ENCODE measurements around the gene CERS6. TPM values are rescaled to one million over a fixed set of nuclear protein-coding genes. Genes with fewer than 3 reads are reported as not detected.
A peak's percentile ranks its signal among the peaks of the same experiment; 100 is the strongest.

The CERS6 gene
- total RNA-seq, 4 donors from 2014 or later = 35.7 to 60.6 (median 39.2) TPM

- 0% methylated on average over 13 to 18 of the region's 61 CpGs for WGBS, 2 donors
- peak; percentile 68 for DNase-seq
- Histone ChIP-seq H3K36me3 (no peaks in the 10 kb centered on the region), H3K4me1 (peaks cover 0 to 12% of the 10 kb centered on the region in 2 donors), H3K27ac (peak overlapping the region; percentile 32 to 79 (median 75)), H3K9me3 (no peaks in the 10 kb centered on the region), H3K27me3 (no peaks in the 10 kb centered on the region), H3K4me3 (replicated peaks in 1 of 3) (peak overlapping the region; percentile 74 to 94 (median 86))
- intact Hi-C loops (cut with DNase I) = loop anchor here (10.0 kb wide), 1 partner anchor 248 kb away; no protein-coding TSS in a partner anchor
- TF ChIP-seq CTCF (IDR thresholded peaks at IDR 0.05) (no peak), POLR2A (IDR thresholded peaks at IDR 0.05) (peak in 1 of 2 donors; percentile 48)
Observed at GRCh38 chr2:168456521-168457189, 583 bp downstream of the CERS6 start.

DNA sequence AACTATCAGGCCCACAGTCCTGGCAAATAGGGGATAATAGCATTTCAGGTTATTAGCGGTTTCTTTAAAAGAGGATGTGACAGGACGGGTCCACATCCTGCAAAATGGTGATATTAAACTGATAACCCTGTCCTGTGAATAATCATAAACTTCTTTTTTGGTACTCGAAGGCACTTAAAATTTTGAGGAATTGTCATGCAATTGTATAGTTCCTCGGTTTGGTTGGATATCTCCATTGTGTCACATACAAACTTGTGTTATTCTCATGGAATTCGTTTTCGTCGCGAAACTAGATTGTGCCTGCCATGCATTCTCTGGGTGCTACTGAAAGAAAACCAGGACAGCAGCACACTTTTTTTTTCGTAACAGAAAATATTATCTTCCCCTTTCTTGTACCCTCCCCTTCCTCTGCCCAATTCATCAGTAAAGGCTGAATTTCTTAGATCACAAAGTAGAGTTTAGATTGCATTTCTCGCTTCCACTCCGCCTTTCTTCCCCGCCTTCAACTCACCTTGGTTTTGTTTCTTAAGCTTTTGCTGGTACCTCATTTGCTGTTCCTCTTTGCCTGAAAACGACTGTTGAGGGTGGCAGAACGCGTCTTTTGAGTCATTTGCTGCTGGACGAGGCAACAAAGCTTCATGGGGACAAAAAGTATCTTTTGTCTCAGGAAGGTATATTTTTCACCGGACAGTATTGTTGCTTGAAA lies 1.3 kb downstream of the CERS6 start:
- intact Hi-C loops (cut with DNase I) = loop anchor here (10.0 kb wide), 1 partner anchor 247 kb away; no protein-coding TSS in a partner anchor
- DNase-seq = no peak

GRCh38 chr2:168458139-168458538 lies 2.1 kb downstream of the CERS6 start:
- no peaks in the 10 kb centered on the region for H3K9me3 ChIP-seq
- WGBS, 2 donors = 38 to 61% methylated on average over 1 of the region's 1 CpG
- H3K36me3 ChIP-seq = no peaks in the 10 kb centered on the region
- no peak overlapping the region for H3K27ac ChIP-seq
- intact Hi-C loops (cut with DNase I) = loop anchor here (10.0 kb wide), 1 partner anchor 247 kb away; no protein-coding TSS in a partner anchor
- peak overlapping the region in 1 of 3 donors; percentile 74 for H3K4me3 ChIP-seq (replicated peaks in 1 of 3)
- no peaks in the 10 kb centered on the region for H3K27me3 ChIP-seq
- peaks cover 0 to 12% of the 10 kb centered on the region in 2 donors for H3K4me1 ChIP-seq
- TF ChIP-seq CTCF (IDR thresholded peaks at IDR 0.05) = no peak
- no peak for TF ChIP-seq POLR2A (IDR thresholded peaks at IDR 0.05)
- no peak for DNase-seq

More for the DNA sequence above, 1.3 kb downstream of the CERS6 start:
- H3K4me1 ChIP-seq = peaks cover 0 to 12% of the 10 kb centered on the region in 2 donors
- no peak for TF ChIP-seq POLR2A (IDR thresholded peaks at IDR 0.05)
- TF ChIP-seq CTCF (IDR thresholded peaks at IDR 0.05) = no peak
- peak overlapping the region in 2 of 3 donors; percentile 75 to 79 for H3K27ac ChIP-seq
- H3K36me3 ChIP-seq = no peaks in the 10 kb centered on the region
- WGBS, 2 donors = 19% methylated on average over 17 of the region's 17 CpGs
- H3K27me3 ChIP-seq = no peaks in the 10 kb centered on the region
- H3K4me3 ChIP-seq (replicated peaks in 1 of 3) = peak overlapping the region; percentile 74 to 94 (median 86)
- no peaks in the 10 kb centered on the region for H3K9me3 ChIP-seq

GRCh38 chr2:168459256-168459655 lies 3.2 kb downstream of the CERS6 start:
- intact Hi-C loops (cut with DNase I) = loop anchor here (10.0 kb wide), 1 partner anchor 246 kb away; no protein-coding TSS in a partner anchor

More at GRCh38 chr2:168459256-168459655, 3.2 kb downstream of the CERS6 start:
- no peak overlapping the region for H3K4me3 ChIP-seq (replicated peaks in 1 of 3)
- H3K27me3 ChIP-seq = no peaks in the 10 kb centered on the region
- 95 to 97% methylated on average over 4 of the region's 4 CpGs for WGBS, 2 donors
- H3K4me1 ChIP-seq = peaks cover 0 to 12% of the 10 kb centered on the region in 2 donors
- no peak for TF ChIP-seq CTCF (IDR thresholded peaks at IDR 0.05)
- H3K9me3 ChIP-seq = no peaks in the 10 kb centered on the region
- H3K27ac ChIP-seq = no peak overlapping the region
- no peak for DNase-seq
- H3K36me3 ChIP-seq = no peaks in the 10 kb centered on the region

All from thyroid gland (tissue), 4 donors.